Measurements from ENCODE around the gene C20orf144.
A peak's percentile ranks its signal among the peaks of the same experiment; 100 is the strongest.

Gene C20orf144

DNA sequence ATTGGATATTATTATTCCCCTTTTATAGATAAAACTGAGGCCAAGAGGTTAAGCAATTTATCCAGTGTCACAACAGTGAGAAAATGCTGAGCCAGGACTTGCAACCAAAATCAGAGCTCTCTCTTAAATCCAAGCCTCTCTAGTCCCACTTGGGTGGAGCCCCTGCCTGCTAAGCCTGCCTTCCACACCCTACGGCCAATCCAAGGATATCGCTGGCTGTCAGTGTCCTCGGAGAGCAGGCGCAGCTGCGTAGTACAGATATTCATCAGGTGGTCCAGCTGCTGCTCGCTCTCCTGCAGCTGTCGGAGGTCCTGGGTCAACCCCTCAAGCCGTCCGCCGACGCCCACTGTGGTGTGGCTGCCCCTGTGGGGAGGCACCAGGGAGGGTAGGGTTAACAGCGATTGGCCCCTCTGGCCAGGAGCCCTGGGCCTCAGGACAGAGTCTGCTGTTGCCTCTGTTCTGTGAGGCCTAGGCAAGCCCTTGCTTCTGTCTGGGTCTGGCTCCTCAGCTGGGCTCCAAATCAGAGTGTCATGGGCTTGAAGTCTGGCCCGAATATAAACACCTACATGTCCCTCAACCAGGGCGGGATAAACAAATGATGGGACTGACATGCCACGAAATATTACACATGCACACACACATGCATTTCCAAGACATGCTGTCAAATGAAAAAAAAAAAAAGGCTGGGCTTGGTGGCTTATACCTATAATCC lies 16.0 kb downstream of the C20orf144 start:
- no peak for DNase-seq

DNA sequence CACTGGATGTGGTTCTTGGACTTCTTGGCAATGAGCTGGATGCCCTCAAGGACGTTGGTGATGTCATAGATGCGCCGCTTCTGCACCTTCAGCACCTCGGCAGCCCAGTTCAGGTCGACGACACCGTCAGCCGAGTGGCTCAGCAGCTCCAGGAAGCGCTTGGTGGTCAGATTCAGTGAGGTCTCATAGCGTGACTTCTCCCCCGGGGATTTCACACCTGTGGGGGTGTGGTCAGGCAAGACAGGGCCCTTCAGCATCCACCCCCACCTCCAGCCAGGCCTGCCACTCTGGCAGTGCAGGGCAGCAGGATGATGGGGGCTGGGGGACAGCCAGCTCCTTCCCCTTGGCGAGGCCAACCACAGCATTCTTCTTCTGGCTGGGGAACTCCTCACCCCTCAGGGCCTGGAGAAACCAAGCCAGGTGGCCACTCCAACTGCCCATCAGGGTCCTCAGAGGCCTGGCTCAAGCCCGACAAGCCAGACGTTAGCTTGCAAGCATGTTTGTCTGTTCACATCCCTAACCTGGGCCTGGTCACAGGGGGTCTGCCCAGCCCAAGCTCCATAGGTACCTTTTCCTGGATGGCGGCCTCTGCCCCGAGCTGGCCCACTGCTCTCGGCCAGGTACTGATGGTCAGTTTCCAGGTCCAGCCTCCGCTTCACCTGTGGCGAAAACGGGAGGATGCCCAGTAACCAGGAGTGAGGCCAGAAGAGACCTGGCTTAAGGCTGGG lies 17.8 kb downstream of the C20orf144 start:
- no peak for DNase-seq

DNA sequence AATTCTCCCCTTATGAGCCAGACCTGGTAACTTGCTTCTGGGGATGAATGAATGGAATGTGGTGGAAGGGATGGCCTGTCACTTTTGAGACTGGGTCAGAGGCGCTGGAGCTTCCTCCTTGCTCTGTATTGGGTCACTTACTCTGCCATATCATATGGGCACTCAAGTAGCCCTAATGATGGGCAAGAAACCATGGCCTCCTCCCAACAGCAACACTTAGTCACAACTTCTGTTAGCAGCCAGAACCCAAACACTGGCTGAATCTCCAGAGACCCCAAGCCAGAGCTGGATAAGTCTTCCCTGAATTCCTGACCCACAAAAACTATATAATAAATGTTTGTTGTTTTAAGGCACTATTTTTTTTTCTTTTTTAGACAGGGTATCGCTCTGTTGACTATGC lies 18.6 kb downstream of the C20orf144 start:
- DNase-seq: no peak

DNA sequence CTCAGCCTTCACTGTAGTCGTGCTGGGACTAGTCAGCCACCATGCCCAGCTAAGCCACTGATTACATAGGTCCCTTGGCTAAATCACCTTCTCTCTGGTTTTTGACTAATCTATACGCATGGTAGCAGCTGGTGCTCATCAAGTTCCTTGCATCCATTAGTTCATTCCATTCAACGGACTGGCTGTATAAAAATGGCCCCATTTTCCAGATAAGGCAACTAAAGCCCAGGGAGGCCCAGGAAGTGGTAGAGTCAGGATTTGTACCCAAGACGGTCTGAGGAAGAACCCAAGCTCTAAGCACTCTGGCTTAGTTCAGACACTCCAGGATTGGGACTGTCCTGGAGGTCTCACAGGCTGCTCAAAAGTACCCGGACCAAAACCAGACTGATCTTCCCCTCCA lies 19.2 kb downstream of the C20orf144 start:
- DNase-seq: no peak

DNA sequence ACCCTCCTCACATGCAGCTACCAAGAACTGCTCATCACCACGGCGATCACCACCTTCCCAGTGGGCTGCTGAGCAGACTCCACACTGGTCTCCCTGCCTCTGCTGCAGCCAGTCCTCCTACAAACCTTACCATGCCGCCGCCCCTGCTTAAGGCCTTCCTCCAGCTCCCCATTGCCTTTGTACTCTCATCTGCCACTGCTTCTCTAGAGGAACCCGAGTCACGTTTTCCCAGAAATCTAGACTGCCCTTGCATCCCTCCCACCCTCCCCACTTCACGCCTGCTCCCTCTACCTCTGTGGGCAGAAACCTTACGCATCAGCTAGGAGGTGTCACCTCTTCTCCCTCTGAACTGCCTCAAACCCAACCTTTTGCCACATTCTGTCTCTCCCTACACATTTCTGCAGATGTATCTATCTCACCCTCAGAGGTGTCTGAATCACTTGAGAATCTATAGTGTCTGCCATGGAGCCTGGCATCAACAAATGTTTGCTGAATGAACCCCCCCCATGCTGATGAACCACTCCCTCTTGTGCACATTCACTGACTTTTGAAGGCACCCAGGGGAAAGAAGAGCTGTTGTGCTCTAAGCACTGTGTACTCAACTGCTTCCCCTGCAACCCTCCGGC lies 19.7 kb downstream of the C20orf144 start:
- no peak for DNase-seq

DNA sequence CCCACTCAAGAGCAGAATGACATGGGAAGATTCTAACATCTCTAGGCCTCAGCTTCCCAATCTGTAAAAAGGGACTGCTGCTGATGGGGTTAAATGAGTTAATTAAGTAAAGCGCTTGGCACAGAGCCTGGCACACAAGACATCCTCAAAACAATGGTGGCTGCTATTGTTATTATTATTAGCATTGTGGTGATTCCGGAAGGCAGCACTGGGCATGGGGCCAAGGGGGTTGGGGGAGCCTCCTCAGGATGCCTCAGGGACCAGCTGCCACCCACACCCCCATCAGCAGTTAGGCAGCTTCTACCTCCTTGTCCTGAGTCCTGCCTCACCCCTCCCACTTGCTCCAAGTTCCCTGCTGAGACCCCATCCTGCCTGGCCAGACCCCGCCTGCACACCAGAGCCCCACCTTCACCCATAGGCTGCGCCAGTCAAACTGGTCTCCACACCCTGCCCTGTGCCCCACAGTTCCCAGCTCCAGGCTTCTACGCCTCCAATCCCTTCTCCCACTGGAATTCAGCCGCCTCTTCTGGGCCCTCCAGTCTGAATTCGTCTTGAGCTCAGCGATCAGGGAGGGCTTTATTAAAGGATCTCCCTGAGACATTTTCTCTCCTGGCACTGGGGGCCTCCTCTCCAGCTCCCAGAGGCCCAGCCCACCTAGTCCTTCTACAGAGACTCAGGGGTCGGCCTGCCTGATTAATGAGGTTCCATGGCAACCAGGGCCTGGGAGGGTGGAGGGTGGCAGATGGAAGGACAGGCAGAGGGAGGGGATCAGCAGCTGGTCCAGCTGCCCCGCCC lies 22.6 kb downstream of the C20orf144 start:
- no peak for DNase-seq

DNA sequence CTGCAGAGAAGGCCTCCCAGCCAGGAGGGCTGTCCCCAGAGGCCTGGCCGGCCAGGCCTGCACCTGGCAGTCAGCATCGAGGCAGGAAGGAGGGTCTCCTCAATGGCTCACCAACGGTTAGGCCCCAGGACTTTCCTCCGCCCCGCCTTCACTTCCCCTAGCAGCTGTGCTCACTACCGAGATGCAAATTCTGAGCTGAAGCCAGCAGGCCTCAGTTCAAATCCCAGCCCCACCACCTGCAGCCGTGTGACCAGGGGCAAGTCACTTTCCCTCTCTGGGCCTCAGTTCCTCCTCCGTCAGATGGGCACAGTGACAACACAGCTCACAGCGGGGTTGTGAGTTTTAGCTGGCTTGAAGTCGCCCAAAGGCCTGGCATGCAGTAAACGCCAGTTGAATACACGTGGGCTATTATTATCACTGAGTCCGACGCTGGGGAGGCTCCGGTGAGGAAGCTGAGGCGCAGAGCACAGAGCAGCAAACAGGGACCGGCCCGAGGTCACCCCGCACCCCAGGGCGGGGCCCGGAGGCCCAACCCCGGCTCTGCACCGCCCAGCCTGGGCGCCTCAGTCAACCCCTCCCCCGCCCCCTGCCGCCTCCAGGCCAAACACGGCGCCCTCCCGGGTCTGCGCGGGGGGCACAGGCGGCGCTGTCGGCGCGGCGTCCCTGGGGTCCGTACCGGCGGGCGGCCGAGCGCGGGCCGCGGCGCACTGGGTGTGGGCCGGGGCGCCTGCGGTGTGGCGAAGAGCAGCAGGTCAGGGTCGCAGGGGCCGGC lies 23.4 kb downstream of the C20orf144 start:
- DNase-seq: no peak

DNA sequence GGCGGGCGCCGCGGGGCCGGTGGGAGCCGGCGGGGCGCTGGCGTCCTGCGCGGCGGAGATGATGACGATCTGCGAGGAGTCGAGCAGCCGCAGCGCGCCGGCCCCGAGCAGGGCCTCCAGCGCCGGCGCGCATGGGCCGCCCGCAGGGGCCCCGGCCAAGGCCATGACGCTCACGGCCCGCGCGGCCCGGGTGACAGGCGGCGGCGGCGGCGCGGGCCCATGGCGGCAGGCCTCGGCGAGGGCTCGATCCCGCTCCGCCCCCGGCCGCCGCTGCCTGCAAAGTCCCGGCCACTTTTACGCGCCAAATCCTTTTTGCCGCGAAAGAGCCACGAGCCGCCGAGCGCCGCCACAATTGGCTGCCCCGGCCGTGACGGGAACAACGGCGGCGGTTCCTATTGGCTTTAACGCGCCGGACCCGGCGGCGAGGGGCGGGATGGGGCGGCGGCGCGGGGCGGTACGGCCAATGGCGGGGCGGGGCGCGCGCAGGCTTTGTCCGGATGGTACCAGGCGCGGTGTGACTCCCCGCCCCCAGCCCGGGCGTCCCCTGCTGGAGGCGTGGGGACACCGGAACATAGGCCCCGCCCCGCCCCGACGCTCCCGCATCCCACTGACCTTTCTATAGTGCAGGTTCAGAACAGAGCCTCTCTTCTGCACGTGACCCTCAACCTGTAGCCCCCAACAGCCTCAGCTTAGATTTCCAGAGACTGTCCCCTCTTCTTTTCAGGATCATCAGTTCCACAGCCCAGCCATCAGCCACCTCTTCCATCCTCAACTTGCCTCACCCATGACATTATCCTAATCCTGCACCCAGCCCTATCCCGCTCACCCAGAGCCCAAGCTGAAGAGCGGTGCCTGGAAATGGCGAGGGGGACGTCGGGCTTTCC lies 24.2 kb downstream of the C20orf144 start, which contains the start of gene E2F1:
Gene E2F1, minus strand, starts transcription at position 286 of the 884 bp plus-strand sequence. Its CDS starts 121 bp downstream, at position 165.
- DNase-seq: peak; percentile 56 to 97 (median 88)

DNA sequence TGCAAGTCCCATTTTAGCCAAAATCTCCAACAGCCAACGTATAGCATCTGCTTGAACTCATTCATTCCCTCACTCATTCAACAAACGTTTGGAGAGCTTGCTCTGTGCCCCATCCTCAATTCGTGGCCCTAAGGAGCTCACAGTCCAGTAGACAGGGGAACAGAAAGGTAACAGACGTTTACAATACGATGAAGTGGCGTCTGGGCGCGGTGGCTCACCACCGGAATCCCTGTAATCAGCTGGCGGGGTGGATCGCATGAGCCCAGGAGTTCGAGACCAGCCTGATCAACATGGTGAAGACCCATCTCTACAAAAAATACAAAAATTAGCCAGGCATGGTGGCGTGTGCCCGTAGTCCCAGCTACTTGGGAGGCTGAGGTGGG lies 24.8 kb downstream of the C20orf144 start:
- no peak for DNase-seq

DNA sequence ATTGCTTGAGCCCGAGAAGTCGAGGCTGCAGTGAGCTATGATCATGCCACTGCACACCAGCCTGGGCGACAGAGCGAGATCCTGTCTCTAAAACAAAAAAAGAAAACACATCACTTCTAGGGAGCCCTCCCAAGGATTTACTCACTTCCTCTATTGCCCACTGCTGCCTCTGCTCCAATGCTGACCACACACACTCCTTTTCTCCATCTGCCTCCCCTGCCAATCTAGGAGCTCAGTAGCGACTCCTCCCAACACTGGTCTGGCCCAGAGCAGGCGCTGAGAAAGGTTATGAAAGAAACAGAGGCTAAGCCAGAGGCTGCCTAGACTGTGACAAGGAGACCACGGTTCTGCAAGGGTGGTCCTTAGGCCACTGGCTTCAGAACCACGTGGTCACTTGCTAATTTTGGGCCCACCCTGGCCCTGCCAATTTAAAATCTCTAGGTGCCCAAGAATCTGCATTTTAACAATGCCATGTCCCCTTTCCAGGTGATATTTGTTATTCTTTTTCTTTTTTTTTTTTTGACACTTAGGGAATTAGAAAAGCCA lies 25.3 kb downstream of the C20orf144 start:
- peak in 1 of 14 donors; percentile 13 for DNase-seq

DNA sequence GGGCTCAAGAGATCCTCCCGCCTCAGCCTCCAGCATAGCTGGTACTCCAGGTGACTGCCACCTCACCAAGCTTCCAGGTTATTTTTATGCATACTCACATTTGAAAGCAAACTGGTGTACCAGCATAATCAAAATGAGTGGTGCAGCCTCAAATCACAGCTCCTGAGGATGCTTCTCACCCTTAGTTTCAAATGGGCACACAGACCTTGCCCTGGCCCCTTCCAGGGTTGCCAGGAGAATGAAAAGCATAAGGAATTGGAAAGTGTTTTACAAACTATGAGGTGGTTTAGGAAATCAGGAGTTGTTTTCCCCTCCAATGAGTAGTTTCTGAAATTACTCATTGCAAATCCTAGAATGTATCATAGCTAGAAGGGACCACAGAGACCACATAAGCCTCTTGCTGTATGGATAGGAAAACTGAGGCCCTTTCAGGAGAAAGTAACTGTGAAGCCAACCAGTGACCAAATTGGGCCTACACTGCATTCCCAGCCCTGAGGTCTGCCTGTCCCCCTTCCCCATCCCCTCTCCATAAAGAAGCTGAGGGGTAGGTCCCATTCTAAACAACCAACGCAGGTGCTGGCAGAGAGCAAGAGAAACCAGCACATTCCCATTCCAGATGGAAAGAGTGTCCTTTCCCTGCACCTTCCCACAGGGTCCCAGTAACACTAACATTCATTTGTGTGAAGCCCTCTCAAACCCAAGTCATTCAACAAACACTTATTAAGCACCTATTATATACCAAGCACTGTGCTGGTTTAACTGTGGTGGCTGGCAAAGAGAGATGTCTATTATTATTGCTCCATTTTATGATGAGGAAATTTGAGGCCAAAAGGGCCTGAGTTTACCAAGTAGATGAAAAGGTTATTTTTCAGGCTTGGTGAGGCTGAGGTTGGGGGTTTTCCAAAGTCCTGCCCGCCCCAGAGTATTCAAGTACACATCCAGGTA lies 26.1 kb downstream of the C20orf144 start:
- no peak for DNase-seq

DNA sequence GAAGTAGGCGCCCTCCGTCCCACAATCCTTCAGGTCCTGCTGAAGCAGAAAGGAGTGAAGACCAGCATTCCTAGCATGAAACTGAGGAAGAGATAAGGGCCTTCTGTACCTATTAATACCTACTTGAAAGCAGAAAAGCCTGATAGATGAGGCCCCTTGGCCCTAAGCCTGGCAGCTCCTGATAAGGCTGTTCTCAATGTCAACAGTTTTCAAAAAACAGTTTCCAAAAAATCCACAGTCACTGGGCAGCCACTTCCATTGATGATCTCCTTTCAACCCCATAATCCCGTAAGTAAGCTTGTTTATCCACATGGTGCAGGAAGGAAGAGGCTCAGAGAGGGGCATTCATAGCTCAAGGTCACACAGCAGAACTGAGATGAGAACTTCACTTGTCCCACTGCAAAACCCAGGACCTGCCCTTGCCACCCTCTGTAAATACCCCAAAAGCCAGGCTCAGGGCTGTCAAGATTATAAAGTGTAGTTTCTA lies 26.9 kb downstream of the C20orf144 start:
- DNase-seq: no peak

DNA sequence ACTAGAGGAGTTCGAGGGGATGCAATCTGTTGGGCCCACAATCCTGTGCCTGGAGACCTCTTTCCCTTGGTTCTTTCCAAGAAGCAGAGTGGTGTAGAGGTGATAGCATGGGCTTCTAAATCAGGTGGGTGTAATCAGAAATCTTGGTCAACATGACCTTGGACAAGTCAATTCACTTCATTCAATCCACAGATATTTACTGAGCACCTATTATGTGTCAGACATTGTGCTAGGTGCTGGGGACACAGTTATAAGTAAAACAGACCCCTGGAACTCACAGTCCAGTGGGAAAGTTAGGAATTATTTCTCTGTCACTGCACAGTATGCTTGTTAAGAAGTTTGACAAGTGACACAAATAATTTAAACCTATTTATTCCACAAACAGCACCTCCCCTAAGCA lies 27.4 kb downstream of the C20orf144 start:
- DNase-seq: no peak

DNA sequence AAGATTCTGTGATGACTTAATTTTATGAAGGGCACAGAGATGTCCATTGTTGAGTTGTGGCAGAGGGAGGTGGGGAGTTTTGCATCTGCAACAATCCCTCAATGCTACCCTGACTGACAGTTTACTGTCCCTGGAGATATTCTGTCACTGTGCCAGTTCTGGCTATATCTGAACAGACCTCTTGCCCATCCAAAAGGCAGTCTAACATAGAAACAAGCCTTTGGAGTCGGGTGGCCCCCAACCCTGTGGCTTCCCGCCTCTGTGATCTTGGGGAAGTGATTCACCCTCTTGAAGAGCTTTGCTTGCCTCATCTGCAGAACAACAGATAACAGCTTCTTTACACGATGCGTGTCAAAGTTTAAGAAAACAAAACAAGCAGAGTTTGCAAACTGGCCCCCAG lies 27.8 kb downstream of the C20orf144 start:
- DNase-seq: peak in 6 of 14 donors; percentile 18 to 61 (median 35)

DNA sequence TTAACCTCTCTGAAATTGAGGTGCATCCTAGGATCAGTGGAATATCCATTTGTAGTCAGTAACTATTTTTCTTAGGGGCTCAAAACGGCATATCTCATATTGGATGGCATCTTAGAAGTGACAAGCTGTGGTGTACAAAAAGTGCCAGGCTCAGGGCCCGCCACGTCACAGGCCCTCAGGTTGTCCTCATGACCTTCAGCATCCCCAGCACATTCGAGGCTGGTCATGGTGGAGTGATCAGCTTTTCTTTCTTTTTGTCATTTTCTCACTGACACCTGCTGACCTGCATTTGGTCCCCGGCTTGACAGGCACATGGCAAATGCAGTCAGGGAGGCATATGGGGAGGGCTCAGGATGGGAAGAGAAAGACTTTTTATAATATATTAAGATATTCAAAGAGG lies 31.2 kb downstream of the C20orf144 start:
- peak in 1 of 14 donors; percentile 59 for DNase-seq

DNA sequence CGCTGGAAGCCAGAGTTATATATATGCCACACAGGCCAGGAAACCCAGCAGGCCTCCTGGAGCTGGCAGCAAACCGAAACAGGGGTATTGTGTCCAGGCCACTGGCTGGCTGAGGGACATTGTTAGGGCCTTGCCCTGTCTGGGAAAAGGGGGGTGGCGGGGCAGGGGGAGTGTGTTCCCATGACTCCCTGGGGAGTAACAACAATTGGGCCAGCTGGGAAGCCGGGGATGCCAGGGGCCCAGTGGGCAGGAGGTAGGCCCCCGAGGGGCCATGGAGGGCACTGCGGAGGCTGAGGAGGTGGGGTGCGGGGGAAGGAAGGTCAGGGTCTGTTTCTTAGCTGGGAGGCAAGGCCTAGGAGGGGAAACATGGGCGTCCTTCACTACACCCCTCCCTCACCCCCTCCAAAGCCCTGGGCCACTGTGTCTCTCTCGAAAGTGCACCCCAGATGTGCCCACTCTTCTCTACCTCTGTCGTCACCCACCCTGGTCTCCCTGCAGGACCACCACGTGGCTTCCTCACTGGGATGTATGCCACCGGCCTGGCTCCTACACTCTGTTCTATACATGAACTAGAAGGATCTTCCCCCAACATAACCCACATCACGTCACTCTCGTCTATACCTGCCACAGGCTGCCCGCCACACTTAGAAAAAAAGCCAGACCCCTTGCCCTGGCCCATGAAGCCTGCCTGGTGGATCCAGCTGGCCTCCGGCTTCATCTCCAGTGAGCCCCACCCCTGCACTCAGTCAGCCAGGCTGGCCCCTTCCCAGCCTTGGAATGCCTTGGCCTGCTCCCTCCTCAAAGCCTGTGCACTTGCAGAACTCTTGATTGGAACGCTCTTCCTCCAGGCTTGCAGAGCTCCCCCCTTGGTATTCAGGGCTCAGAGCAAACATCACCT lies 31.9 kb downstream of the C20orf144 start:
- DNase-seq: peak in 12 of 14 donors; percentile 8 to 85 (median 67)

DNA sequence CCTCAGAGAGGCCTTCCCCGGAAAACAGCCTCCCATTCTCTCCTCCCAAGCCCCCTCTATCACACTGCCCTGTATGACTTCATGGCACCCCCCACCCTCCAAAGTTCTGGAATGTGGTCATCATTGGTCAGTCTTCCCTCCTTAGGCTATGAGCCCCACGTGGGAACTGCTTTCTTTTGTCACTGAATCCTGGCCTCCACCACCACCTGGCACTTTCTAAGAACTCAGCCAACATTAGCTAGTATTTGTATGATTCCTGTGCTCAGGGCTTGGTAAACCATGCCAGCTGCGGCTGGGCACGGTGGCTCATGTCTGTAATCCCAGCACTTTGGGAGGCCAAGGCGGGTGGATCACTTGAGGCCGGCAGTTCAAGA lies 32.5 kb downstream of the C20orf144 start:
- peak in 2 of 14 donors; percentile 71 to 85 for DNase-seq

DNA sequence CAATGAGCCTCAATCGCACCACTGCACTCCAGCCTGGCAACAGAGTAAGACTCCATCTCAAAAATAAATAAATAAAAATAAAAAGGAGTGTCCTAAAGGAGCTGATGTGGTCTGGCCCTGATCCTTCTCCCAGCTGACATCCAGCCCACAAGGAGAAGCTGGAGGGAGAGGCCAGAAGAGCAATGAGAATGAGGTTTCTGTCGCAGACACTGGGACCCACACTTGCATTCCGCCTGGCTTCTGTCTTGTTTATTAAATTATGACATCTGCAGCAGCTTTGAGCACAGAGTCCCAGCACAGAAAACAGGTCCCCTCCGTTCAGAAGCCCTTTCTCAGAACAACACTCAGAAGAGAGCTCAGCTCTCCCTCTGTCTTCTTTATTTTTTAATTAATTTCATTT lies 34.3 kb downstream of the C20orf144 start:
- DNase-seq: no peak
